Type B pancreatic cell (in vitro differentiated cells): ENCODE data around the gene ZBTB44. TPM values are rescaled to one million over a fixed set of nuclear protein-coding genes. Genes with fewer than 3 reads are reported as not detected.

Source experiments
- DNase-seq: peaks from one replicate; pipeline ENCODE4 v3.0.0; 2021; ENCODE audit warnings: mixed read lengths; ENCODE audit not compliant: unreplicated experiment; ENCODE audit errors: extremely low spot score
- H3K27ac Mint-ChIP-seq: 2 replicates; pipeline ENCODE4 v1.8.0; 2021; ENCODE audit warnings: mild to moderate bottlenecking, mixed read lengths
- H3K27me3 Mint-ChIP-seq: 2 replicates; pipeline ENCODE4 v1.8.0; 2021; ENCODE audit warnings: mixed read lengths
- H3K36me3 Mint-ChIP-seq: 2 replicates; pipeline ENCODE4 v1.8.0; 2021; ENCODE audit warnings: mixed read lengths
- H3K4me1 Mint-ChIP-seq: one replicate; pipeline ENCODE4 v1.8.0; 2021; ENCODE audit warnings: mixed read lengths; ENCODE audit not compliant: unreplicated experiment
- H3K4me3 Mint-ChIP-seq: 2 replicates; pipeline ENCODE4 v1.8.0; 2021; ENCODE audit warnings: mild to moderate bottlenecking, mixed read lengths
- H3K9me3 Mint-ChIP-seq: 2 replicates; pipeline ENCODE4 v1.8.0; 2021; ENCODE audit warnings: mixed read lengths
- CTCF ChIP-seq: fragments of 200-600 bp; sonication (generic); conservative IDR thresholded peaks from 2 replicates; pipeline ENCODE4 v1.5.0; 2021; ENCODE audit warnings: antibody characterized with exemption, mild to moderate bottlenecking
- total RNA-seq: library from RNA; stranded (reverse); gene quantifications from 2 replicates; pipeline ENCODE4 v1.2.1, GENCODE V29; 2021; ENCODE audit warnings: low replicate concordance

Gene ZBTB44
- total RNA-seq, 1 donor from 2014 or later, result 37.3 TPM

- Mint-ChIP-seq H3K4me1 (peaks cover 17% of the 10 kb centered on the region), H3K4me3 (no peak overlapping the region), H3K27me3 (no peaks in the 10 kb centered on the region), H3K9me3 (peaks cover 9% of the 10 kb centered on the region), H3K27ac (no peak overlapping the region), H3K36me3 (peaks cover 16% of the 10 kb centered on the region)
- no peak for DNase-seq
- no peak for TF ChIP-seq CTCF
Measured at GRCh38 chr11:130308886-130309285, 5.8 kb downstream of the ZBTB44 start.

- Mint-ChIP-seq H3K36me3 (peaks cover 16% of the 10 kb centered on the region), H3K4me1 (peaks cover 17% of the 10 kb centered on the region), H3K4me3 (no peak overlapping the region)
Measured at GRCh38 chr11:130308059-130308458, 6.7 kb downstream of the ZBTB44 start.

GRCh38 chr11:130304651-130305050 lies 10.1 kb downstream of the ZBTB44 start:
- H3K4me3 Mint-ChIP-seq, result no peak overlapping the region
- peaks cover 21% of the 10 kb centered on the region for H3K36me3 Mint-ChIP-seq
- H3K9me3 Mint-ChIP-seq, result peaks cover 9% of the 10 kb centered on the region
- no peak overlapping the region for H3K27ac Mint-ChIP-seq
- no peak for TF ChIP-seq CTCF
- peaks cover 10% of the 10 kb centered on the region for H3K4me1 Mint-ChIP-seq
- H3K27me3 Mint-ChIP-seq, result no peaks in the 10 kb centered on the region
- DNase-seq, result no peak

More at GRCh38 chr11:130308059-130308458, 6.7 kb downstream of the ZBTB44 start:
- DNase-seq, result no peak
- TF ChIP-seq CTCF, result no peak
- H3K9me3 Mint-ChIP-seq, result peaks cover 9% of the 10 kb centered on the region
- no peak overlapping the region for H3K27ac Mint-ChIP-seq
- no peaks in the 10 kb centered on the region for H3K27me3 Mint-ChIP-seq

GRCh38 chr11:130301002-130301401 lies 13.7 kb downstream of the ZBTB44 start:
- H3K27me3 Mint-ChIP-seq, result no peaks in the 10 kb centered on the region
- peaks cover 20% of the 10 kb centered on the region for H3K36me3 Mint-ChIP-seq
- H3K9me3 Mint-ChIP-seq, result peaks cover 5% of the 10 kb centered on the region
- no peak overlapping the region for H3K27ac Mint-ChIP-seq
- no peak for TF ChIP-seq CTCF
- H3K4me1 Mint-ChIP-seq, result peaks cover 10% of the 10 kb centered on the region
- no peak overlapping the region for H3K4me3 Mint-ChIP-seq
- no peak for DNase-seq

- no peak for TF ChIP-seq CTCF
- peaks cover 20% of the 10 kb centered on the region for H3K36me3 Mint-ChIP-seq
- H3K4me3 Mint-ChIP-seq, result no peak overlapping the region
- no peaks in the 10 kb centered on the region for H3K27me3 Mint-ChIP-seq
- no peak for DNase-seq
- peaks cover 10% of the 10 kb centered on the region for H3K4me1 Mint-ChIP-seq
- no peak overlapping the region for H3K27ac Mint-ChIP-seq
- H3K9me3 Mint-ChIP-seq, result peaks cover 5% of the 10 kb centered on the region
Measured at GRCh38 chr11:130300567-130300966, 14.2 kb downstream of the ZBTB44 start.

- no peak for DNase-seq
- H3K27me3 Mint-ChIP-seq, result no peaks in the 10 kb centered on the region
- peaks cover 5% of the 10 kb centered on the region for H3K9me3 Mint-ChIP-seq
- H3K4me1 Mint-ChIP-seq, result peaks cover 10% of the 10 kb centered on the region
- no peak overlapping the region for H3K4me3 Mint-ChIP-seq
- no peak for TF ChIP-seq CTCF
- no peak overlapping the region for H3K27ac Mint-ChIP-seq
- peaks cover 20% of the 10 kb centered on the region for H3K36me3 Mint-ChIP-seq
Measured at GRCh38 chr11:130299978-130300377, 14.7 kb downstream of the ZBTB44 start.
